ENCODE results near the gene CLEC11A. TPM values are rescaled to one million over a fixed set of nuclear protein-coding genes. Genes with fewer than 3 reads are reported as not detected.

CLEC11A gene
- polyA plus RNA-seq, 1 experiment: 43.9 TPM

DNA sequence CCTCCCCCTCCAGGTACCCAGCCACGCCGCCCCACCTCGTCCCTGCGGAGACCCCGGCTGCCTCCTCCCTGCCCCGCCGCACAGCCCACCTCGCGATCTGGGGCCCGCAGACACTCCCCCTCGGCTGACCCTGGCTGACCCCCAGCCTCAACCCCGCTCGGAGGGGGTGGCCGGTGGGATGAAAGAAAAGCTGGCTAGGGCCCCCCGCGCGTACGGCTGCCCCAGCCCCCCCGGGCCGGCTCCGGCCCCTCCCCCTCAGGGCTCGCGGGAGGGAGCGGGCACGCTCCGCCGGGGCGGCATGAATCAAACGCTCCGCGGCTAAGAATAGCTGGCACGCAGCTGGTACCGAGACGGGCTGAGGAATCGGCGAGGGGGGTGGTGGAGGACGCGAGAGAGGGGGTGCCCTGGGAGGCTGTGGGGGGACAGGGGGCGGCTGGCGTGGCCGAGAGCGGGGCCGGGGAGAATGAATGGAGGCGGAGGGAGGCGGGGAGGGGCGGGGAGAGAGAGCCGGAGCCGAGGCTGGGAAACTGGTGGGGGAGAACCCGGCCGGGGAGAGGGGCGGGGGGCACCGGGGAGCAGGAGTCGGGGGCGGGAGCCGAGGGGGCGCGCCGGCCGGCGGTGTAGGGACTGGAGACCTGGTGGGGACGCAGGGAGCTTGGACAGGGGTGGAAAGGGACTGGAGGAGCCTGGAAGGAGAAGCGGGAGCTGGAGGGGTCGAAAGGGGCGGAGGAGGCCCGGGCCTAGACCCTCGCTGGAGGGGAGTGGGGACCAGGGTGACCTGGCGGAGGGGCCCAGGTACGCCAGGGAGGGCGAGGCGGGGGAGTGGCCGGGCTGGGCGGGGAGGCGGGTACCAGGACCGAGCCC is 4.7 kb upstream of the CLEC11A start:
- POLR2A ChIA-PET: no interaction called here
- CTCF ChIA-PET: interaction anchor here (0.9 kb wide), 2 partner anchors 13 to 15 kb away, joined by 3 to 5 read pairs; no protein-coding TSS in a partner anchor
- no peak for DNase-seq (ENCODE audit: low read depth, low spot score)

DNA sequence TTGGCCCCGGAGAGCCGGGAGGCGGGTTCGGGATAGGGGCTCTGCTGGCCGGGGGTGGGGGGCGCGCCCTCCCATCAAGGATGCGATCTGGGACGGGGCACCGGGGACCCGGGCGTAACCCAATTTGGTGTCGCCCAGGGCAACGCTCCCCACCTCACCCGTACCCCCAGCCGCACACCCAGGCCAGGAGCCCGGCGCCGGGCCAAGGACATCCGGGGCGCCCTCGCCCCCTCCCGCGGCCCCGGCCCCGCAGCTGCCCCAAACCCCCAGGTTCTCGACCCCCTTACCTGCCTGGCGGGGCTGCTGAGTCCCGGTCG is 4.1 kb upstream of the CLEC11A start:
- DNase-seq (ENCODE audit: low read depth, low spot score): no peak
- POLR2A ChIA-PET: no interaction called here
- CTCF ChIA-PET: interaction anchor here (0.9 kb wide), 2 partner anchors 13 to 16 kb away, joined by 3 to 5 read pairs; no protein-coding TSS in a partner anchor
- TF ChIP-seq, protein P1, sequence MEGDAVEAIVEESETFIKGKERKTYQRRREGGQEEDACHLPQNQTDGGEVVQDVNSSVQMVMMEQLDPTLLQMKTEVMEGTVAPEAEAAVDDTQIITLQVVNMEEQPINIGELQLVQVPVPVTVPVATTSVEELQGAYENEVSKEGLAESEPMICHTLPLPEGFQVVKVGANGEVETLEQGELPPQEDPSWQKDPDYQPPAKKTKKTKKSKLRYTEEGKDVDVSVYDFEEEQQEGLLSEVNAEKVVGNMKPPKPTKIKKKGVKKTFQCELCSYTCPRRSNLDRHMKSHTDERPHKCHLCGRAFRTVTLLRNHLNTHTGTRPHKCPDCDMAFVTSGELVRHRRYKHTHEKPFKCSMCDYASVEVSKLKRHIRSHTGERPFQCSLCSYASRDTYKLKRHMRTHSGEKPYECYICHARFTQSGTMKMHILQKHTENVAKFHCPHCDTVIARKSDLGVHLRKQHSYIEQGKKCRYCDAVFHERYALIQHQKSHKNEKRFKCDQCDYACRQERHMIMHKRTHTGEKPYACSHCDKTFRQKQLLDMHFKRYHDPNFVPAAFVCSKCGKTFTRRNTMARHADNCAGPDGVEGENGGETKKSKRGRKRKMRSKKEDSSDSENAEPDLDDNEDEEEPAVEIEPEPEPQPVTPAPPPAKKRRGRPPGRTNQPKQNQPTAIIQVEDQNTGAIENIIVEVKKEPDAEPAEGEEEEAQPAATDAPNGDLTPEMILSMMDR (IDR thresholded peaks at IDR 0.05; ENCODE audit: low read depth, low read length): no peak
- Histone ChIP-seq H3K27ac (ENCODE audit: low read depth, low read length) (no peak overlapping the region), H3K27me3 (ENCODE audit: control insufficient read depth, insufficient read depth, low read length) (no peaks in the 10 kb centered on the region), H3K9me3 (ENCODE audit: control insufficient read depth, insufficient read depth, low read length) (no peaks in the 10 kb centered on the region), H3K4me3 (ENCODE audit: low read depth, low read length) (peak overlapping the region; percentile 63)

More for the DNA sequence above, 4.7 kb upstream of the CLEC11A start:
- Histone ChIP-seq H3K27me3 (ENCODE audit: control insufficient read depth, insufficient read depth, low read length) (no peaks in the 10 kb centered on the region), H3K4me3 (ENCODE audit: low read depth, low read length) (peak overlapping the region; percentile 63), H3K9me3 (ENCODE audit: control insufficient read depth, insufficient read depth, low read length) (no peaks in the 10 kb centered on the region), H3K27ac (ENCODE audit: low read depth, low read length) (no peak overlapping the region)
- TF ChIP-seq, protein P1 (IDR thresholded peaks at IDR 0.05; ENCODE audit: low read depth, low read length): no peak

DNA sequence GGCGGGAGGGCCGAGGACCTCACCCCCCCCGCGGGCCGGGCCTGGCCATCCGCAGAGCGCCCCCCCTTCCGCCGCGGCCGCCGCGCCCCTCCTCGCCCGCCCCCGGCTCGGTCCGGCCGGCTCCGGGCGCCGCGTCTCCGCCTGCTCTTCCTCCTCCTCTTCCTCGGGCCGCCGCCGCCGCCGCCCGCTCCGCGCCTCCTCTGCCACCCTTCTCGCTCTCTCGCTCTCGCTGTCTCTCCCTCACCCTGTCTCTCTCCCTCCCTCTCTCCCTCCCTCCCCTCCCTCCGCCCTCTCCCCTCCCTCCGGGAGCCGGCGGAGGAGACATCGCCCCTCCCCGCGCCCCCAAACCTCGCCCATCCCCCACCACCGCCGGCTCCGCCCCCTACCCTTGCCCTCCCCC is 3.6 kb upstream of the CLEC11A start, which contains the start of gene SHANK1:
SHANK1 (minus strand) TSS at position 237 of the 400 bp plus-strand sequence. CDS start 2,883 bp downstream, outside the sequence.
- Histone ChIP-seq H3K27me3 (ENCODE audit: control insufficient read depth, insufficient read depth, low read length) (no peaks in the 10 kb centered on the region), H3K27ac (ENCODE audit: low read depth, low read length) (no peak within 1 kb of the TSS), H3K9me3 (ENCODE audit: control insufficient read depth, insufficient read depth, low read length) (no peaks in the 10 kb centered on the region), H3K4me3 (ENCODE audit: low read depth, low read length) (peak within 1 kb of the TSS; percentile 63)
- no peak for DNase-seq (ENCODE audit: low read depth, low spot score)
- ChIA-PET POLR2A (no interaction called here), CTCF (no interaction called here)
- TF ChIP-seq, protein P1 (IDR thresholded peaks at IDR 0.05; ENCODE audit: low read depth, low read length): no peak

DNA sequence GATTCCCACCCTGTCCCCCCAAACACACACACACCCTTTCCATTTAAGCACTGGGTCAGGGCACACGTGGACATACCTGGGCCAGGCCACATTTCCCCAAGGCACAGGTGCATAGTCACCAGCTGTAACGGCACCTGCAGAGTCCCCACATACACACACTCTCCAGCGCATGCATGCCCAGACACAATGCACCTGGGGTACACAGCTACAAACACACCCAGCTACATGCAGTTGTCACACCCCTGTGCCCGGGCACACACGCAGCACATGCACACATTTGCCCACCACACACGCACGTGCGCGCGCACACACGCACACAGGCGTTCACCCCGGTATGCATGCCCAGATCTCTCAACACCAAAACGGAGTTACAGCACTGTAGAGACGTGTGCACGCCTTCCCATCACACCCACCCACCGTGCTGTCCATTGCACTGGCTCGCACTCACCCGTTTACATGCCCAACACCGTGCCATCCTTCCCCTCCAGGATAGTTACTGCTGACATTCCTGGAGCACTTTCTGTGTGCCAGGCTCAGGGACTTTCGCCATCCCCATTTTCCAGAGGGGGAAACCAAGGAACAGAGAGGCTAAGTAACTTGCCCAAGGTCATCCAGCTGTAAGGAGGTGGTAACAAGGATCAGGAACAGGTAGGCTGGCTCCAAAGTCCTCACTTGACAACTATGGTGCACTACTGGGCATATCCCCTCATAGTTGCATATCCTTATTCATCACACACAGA is 2.8 kb upstream of the CLEC11A start:
- no peak overlapping the region for H3K27ac ChIP-seq (ENCODE audit: low read depth, low read length)
- no peaks in the 10 kb centered on the region for H3K27me3 ChIP-seq (ENCODE audit: control insufficient read depth, insufficient read depth, low read length)
- TF ChIP-seq, protein P1 (IDR thresholded peaks at IDR 0.05; ENCODE audit: low read depth, low read length): no peak
- POLR2A ChIA-PET: no interaction called here
- H3K9me3 ChIP-seq (ENCODE audit: control insufficient read depth, insufficient read depth, low read length): no peaks in the 10 kb centered on the region; the same call in 1 of the 2 replicates
- CTCF ChIA-PET: interaction anchor here (0.6 to 1.1 kb wide), 4 partner anchors 15 to 351 kb away, joined by 3 to 5 read pairs (median 4); no protein-coding TSS in a partner anchor
- DNase-seq (ENCODE audit: low read depth, low spot score): no peak
- H3K4me3 ChIP-seq (ENCODE audit: low read depth, low read length): no peak overlapping the region

Data from AG04450 (cell line).